K562 (cell line): ENCODE results near the gene FBXO44. TPM values are rescaled to one million over a fixed set of nuclear protein-coding genes. Genes with fewer than 3 reads are reported as not detected.

ENCODE experiments used
- ARID3B ChIP-seq: fragments of 250-450 bp; sonication (Bioruptor Pico); IDR thresholded peaks from 2 replicates; pipeline ENCODE4 v1.4.0; 2020; ENCODE audit warnings: borderline replicate concordance
- ATF4 ChIP-seq: fragments of 450-650 bp; formaldehyde crosslinking; IDR thresholded peaks from 2 replicates; pipeline ENCODE4 v1.4.0; 2022; ENCODE audit warnings: mild to moderate bottlenecking, moderate library complexity
- ELF2 ChIP-seq: fragments of 250-450 bp; sonication (Bioruptor Pico); IDR thresholded peaks from 2 replicates; pipeline ENCODE4 v1.5.0; 2021; ENCODE audit warnings: mild to moderate bottlenecking
- ELF4 ChIP-seq: fragments of 450-650 bp; formaldehyde crosslinking; IDR thresholded peaks from 2 replicates; pipeline ENCODE4 v1.4.0; 2022; ENCODE audit warnings: missing genetic modification characterization
- FOXJ3 ChIP-seq: sonication (generic); formaldehyde crosslinking; IDR thresholded peaks from 2 replicates; pipeline ENCODE4 v1.4.0; 2020; ENCODE audit warnings: mild to moderate bottlenecking, missing genetic modification reagents
- FOXK2 ChIP-seq, 2 experiments: fragments of 450-650 bp; IDR thresholded peaks in 1 of 2; conservative IDR thresholded peaks in 1 of 2; 2 replicates each; pipeline ENCODE4 v1.6.1; 2016; ENCODE audit warnings: low read depth in 2 of 2, mild to moderate bottlenecking in 1 of 2
- HDAC1 ChIP-seq, 2 experiments: fragments of 450-650 bp; IDR thresholded peaks; 2 replicates each; pipeline ENCODE4 v1.6.1; 2016 to 2017; ENCODE audit warnings: inconsistent platforms in 1 of 2, mild to moderate bottlenecking in 1 of 2, moderate library complexity in 1 of 2
- MED1 ChIP-seq: sonication (generic); formaldehyde crosslinking; IDR thresholded peaks from 2 replicates; pipeline ENCODE4 v1.8.1; 2023; ENCODE audit warnings: missing genetic modification reagents, borderline replicate concordance
- NFE2 ChIP-seq: IDR thresholded peaks from 2 replicates; pipeline ENCODE4 v1.6.1; 2014; ENCODE audit warnings: antibody characterized with exemption, low read depth
- NRF1 ChIP-seq, 2 experiments: fragments of 450-650 bp; IDR thresholded peaks in 1 of 2; conservative IDR thresholded peaks in 1 of 2; 2 replicates each; pipeline ENCODE4 v1.6.1; 2014; ENCODE audit warnings: mild to moderate bottlenecking in 2 of 2
- NUFIP1 ChIP-seq: fragments of 450-650 bp; IDR thresholded peaks from 2 replicates; pipeline ENCODE4 v1.6.1; 2018; ENCODE audit not compliant: partially characterized antibody
- PCBP1 ChIP-seq: fragments of 200-400 bp; formaldehyde crosslinking; IDR thresholded peaks from 2 replicates; pipeline ENCODE4 v1.6.1; 2018; ENCODE audit warnings: mild to moderate bottlenecking, low read depth, low read length; ENCODE audit not compliant: poor library complexity, severe bottlenecking
- PRDM10 ChIP-seq: fragments of 450-650 bp; IDR thresholded peaks from 2 replicates; pipeline ENCODE4 v1.6.1; 2018; ENCODE audit not compliant: partially characterized antibody
- PTBP1 ChIP-seq: fragments of 200-400 bp; formaldehyde crosslinking; IDR thresholded peaks from 2 replicates; pipeline ENCODE4 v1.6.1; 2017; ENCODE audit warnings: low read depth, low read length
- RNF2 ChIP-seq: sonication (generic); IDR thresholded peaks from 2 replicates; pipeline ENCODE4 v1.6.1; 2016
- SMAD4 ChIP-seq: fragments of 250-450 bp; sonication (Bioruptor Pico); conservative IDR thresholded peaks from 2 replicates; pipeline ENCODE4 v1.8.0; 2021; ENCODE audit warnings: inconsistent platforms, mild to moderate bottlenecking, moderate library complexity
- SNRNP70 ChIP-seq: fragments of 200-400 bp; formaldehyde crosslinking; optimal IDR thresholded peaks from 2 replicates; pipeline ENCODE3; 2017; ENCODE audit warnings: low read depth, low read length
- STAT5B ChIP-seq: fragments of 250-450 bp; sonication (Bioruptor Pico); IDR thresholded peaks from 2 replicates; pipeline ENCODE4 v1.8.0; 2021; ENCODE audit warnings: mild to moderate bottlenecking, inconsistent platforms
- ZFPM2 ChIP-seq: fragments of 250-450 bp; sonication (Bioruptor Pico); IDR thresholded peaks from 2 replicates; pipeline ENCODE4 v1.5.1; 2022; ENCODE audit warnings: mild to moderate bottlenecking
- ZNF12 ChIP-seq: sonication (generic); formaldehyde crosslinking; IDR thresholded peaks from 2 replicates; pipeline ENCODE4 v1.4.0; 2020; ENCODE audit warnings: mild to moderate bottlenecking, missing genetic modification reagents
- ZNF175 ChIP-seq: fragments of 200-800 bp; sonication (Bioruptor generic); IDR thresholded peaks from 2 replicates; pipeline ENCODE4 v1.6.1; 2016; ENCODE audit warnings: low read depth, mild to moderate bottlenecking, missing genetic modification characterization, missing compliant biosample characterization
- ZNF695 ChIP-seq: fragments of 450-650 bp; formaldehyde crosslinking; IDR thresholded peaks from 2 replicates; pipeline ENCODE4 v1.4.0; 2020; ENCODE audit warnings: mild to moderate bottlenecking, moderate library complexity
- ZNF785 ChIP-seq: fragments of 250-450 bp; sonication (Bioruptor Pico); IDR thresholded peaks from 2 replicates; pipeline ENCODE4 v1.4.0; 2020; ENCODE audit warnings: mild to moderate bottlenecking
- polyA plus RNA-seq, 8 experiments: library from polyadenylated mRNA; depleted of rRNA in 4 of 8; stranded (reverse) in 5 of 8; unstranded in 3 of 8; fragments of >200 nt; fragmentation: Nextera tagmentation in 2 of 8; fragmentation: Illumina TruSeq in 1 of 8; extraction: Ambion mirVana in 2 of 8; extraction: Trizol in 1 of 8; gene quantifications; 2 replicates each; pipeline versions ENCODE4 v1.2.1 to v1.2.3, GENCODE V29; 2011 to 2014; ENCODE audit warnings: inconsistent platforms in 1 of 8, missing spikeins in 1 of 8
- total RNA-seq, 7 experiments: library from RNA; depleted of rRNA in 6 of 7; stranded (reverse); fragments of >200 nt in 6 of 7; fragmentation: Illumina TruSeq in 2 of 7; extraction: Trizol in 2 of 7; gene quantifications; 2 replicates each; pipeline versions ENCODE4 v1.2.1 to v1.2.3, GENCODE V29; 2011 to 2021; ENCODE audit warnings: low replicate concordance in 1 of 7
- TF ChIP-seq, protein P1 (sequence below): sonication (generic); formaldehyde crosslinking; IDR thresholded peaks from 2 replicates; pipeline ENCODE4 v1.8.0; 2022; ENCODE audit warnings: mild to moderate bottlenecking, missing genetic modification reagents

The FBXO44 gene
- total and polyA plus RNA-seq, 9 of the 15 experiments (the other 6 are each of a cell fraction or from before 2014, with no cell fraction given): 0.69 to 20.9 (median 6.7) TPM

DNA sequence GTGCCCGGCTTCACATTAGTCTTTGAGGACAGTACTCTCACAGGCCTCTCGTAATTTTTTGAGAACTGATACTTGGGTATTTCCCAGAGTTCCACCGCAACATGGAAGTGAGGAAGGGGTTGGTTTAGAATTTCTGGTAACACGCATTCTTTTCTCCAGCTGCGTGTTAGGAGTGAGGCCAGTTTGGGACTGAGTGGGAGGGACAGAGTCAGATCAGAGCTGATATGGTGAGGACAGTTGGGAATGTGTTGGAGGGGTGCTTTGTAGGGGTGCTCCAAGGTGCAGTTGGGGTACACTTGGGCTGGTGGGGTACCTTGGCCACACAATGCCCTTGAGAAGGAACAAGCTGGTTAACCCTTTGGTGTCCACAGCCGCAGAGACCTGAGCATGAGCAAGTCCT lies 16.1 kb downstream of the FBXO44 start (continued):
- TF ChIP-seq STAT5B (CRISPR knock-in tag) (no peak), MED1 (no peak), NRF1 (conservative IDR thresholded peaks at IDR 0.05 in 1 of 2, IDR thresholded peaks at IDR 0.05 in 1 of 2) (peak in 1 of 2 experiments; percentile 22; a peak in 2 of 4 replicates), NFE2 (0 out of 2 replicates have a peak, but pooled peaks have one; percentile 3), HDAC1 (IDR thresholded peaks at IDR 0.05) (peak in 1 of 2 experiments; percentile 58; a peak in 2 of 4 replicates), ZNF695 (no peak), ELF4 (CRISPR knock-in tag) (peak; percentile 42; the same call in 1 of the 2 replicates), RNF2 (no peak; the same call in 1 of the 2 replicates), ZNF785 (no peak), PTBP1 (no peak), ARID3B (CRISPR knock-in tag) (0 out of 2 replicates have a peak, but pooled peaks have one; percentile 31), ZFPM2 (CRISPR knock-in tag) (no peak), SNRNP70 (no peak), SMAD4 (0 out of 2 replicates have a peak, but pooled peaks have one; percentile 15), PCBP1 (no peak), ELF2 (CRISPR knock-in tag) (no peak), FOXJ3 (CRISPR knock-in tag) (no peak), PRDM10 (peak; percentile 50), ZNF12 (CRISPR knock-in tag) (no peak), FOXK2 (conservative IDR thresholded peaks at IDR 0.05 in 1 of 2, IDR thresholded peaks at IDR 0.05 in 1 of 2; ENCODE audit: low read depth in 2 of 2) (peak; percentile 37 to 53; a peak in 3 of 4 replicates), NUFIP1 (no peak), ATF4 (CRISPR knock-in tag) (no peak), ZNF175 (CRISPR knock-in tag) (no peak)
- TF ChIP-seq, protein P1, sequence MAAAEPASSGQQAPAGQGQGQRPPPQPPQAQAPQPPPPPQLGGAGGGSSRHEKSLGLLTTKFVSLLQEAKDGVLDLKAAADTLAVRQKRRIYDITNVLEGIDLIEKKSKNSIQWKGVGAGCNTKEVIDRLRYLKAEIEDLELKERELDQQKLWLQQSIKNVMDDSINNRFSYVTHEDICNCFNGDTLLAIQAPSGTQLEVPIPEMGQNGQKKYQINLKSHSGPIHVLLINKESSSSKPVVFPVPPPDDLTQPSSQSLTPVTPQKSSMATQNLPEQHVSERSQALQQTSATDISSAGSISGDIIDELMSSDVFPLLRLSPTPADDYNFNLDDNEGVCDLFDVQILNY (CRISPR knock-in tag): no peak
